SK-N-SH (cell line): ENCODE measurements around the gene CHRNB1. TPM values are rescaled to one million over a fixed set of nuclear protein-coding genes. Genes with fewer than 3 reads are reported as not detected.

Source experiments
- CTCF ChIA-PET: fragments of 300-600, 350-600 bp; formaldehyde crosslinking; extraction: SDS; loops from one replicate; lab custom pipeline; 2021; lab: Yijun Ruan, JAX
- POLR2A ChIA-PET: fragments of 350-600 bp; sonication (Branson Sonifier 250); formaldehyde crosslinking; extraction: SDS; loops from one replicate; lab custom pipeline; 2020; ENCODE audit warnings: antibody characterized with exemption, inconsistent platforms; lab: Yijun Ruan, JAX
- DNase-seq: peaks from one replicate; pipeline ENCODE4 v3.0.0; 2012
- H2AFZ ChIP-seq: fragments of 200-600 bp; sonication (generic); 2 replicates; pipeline ENCODE4 v1.8.1; 2016; ENCODE audit warnings: antibody characterized with exemption, mild to moderate bottlenecking, low read depth
- H3F3A ChIP-seq: fragments of 200-600 bp; sonication (generic); replicated peaks from 2 replicates; pipeline ENCODE3; 2016; ENCODE audit warnings: antibody characterized with exemption, mild to moderate bottlenecking; ENCODE audit not compliant: insufficient read depth
- H3K27ac ChIP-seq, 2 experiments: fragments of 200-500 bp in 1 of 2; fragments of 200-600 bp in 1 of 2; sonication (Bioruptor generic) in 1 of 2; sonication (generic), shearing (Covaris generic) in 1 of 2; 2 replicates each; pipeline versions ENCODE4 v1.5.1 to v1.6.1; 2014 to 2016; ENCODE audit warnings: low read depth in 2 of 2, inconsistent platforms in 1 of 2, low read length in 1 of 2, mild to moderate bottlenecking in 1 of 2, mixed read lengths in 1 of 2
- H3K27me3 ChIP-seq: fragments of 200-600 bp; sonication (generic), shearing (Covaris generic); 2 replicates; pipeline ENCODE4 v1.6.1; 2016; ENCODE audit warnings: mixed run types; ENCODE audit not compliant: insufficient read depth
- H3K36me3 ChIP-seq, 2 experiments: fragments of 200-500 bp in 1 of 2; fragments of 200-600 bp in 1 of 2; sonication (Bioruptor generic) in 1 of 2; sonication (generic) in 1 of 2; replicated peaks in 1 of 2; 2 replicates each; pipeline versions ENCODE3 to v1.5.1; 2014 to 2016; ENCODE audit warnings: low read length in 1 of 2, mild to moderate bottlenecking in 1 of 2; ENCODE audit not compliant: insufficient read depth in 2 of 2, control insufficient read depth in 1 of 2
- H3K4me1 ChIP-seq, 2 experiments: fragments of 200-500 bp in 1 of 2; fragments of 200-600 bp in 1 of 2; sonication (Bioruptor generic) in 1 of 2; sonication (generic), shearing (Covaris generic) in 1 of 2; 2 replicates each; pipeline versions ENCODE4 v1.5.1 to v1.6.1; 2014 to 2016; ENCODE audit warnings: low read depth in 1 of 2, low read length in 1 of 2, mixed run types in 1 of 2; ENCODE audit not compliant: insufficient read depth in 2 of 2, control insufficient read depth in 1 of 2
- H3K4me2 ChIP-seq: fragments of 200-600 bp; sonication (generic), shearing (Covaris generic); 2 replicates; pipeline ENCODE4 v1.6.1; 2017; ENCODE audit warnings: mixed run types
- H3K4me3 ChIP-seq, 2 experiments: fragments of 200-500 bp in 1 of 2; fragments of 200-600 bp in 1 of 2; sonication (Bioruptor generic) in 1 of 2; sonication (generic), shearing (Covaris generic) in 1 of 2; 2 replicates each; pipeline versions ENCODE4 v1.5.1 to v1.8.1; 2014 to 2016; ENCODE audit warnings: low read depth in 2 of 2, inconsistent platforms in 1 of 2, low read length in 1 of 2, mild to moderate bottlenecking in 1 of 2, mixed read lengths in 1 of 2, moderate library complexity in 1 of 2
- H3K79me2 ChIP-seq: fragments of 200-600 bp; sonication (generic); 2 replicates; pipeline ENCODE4 v1.8.1; 2017; ENCODE audit warnings: mild to moderate bottlenecking; ENCODE audit not compliant: insufficient read depth
- H3K9ac ChIP-seq: fragments of 200-600 bp; sonication (generic); 2 replicates; pipeline ENCODE4 v1.6.1; 2017; ENCODE audit warnings: mixed run types
- H3K9me2 ChIP-seq: fragments of 200-600 bp; sonication (generic); 2 replicates; pipeline ENCODE4 v1.6.1; 2017; ENCODE audit warnings: mixed run types
- H3K9me3 ChIP-seq: fragments of 200-600 bp; sonication (generic); 2 replicates; pipeline ENCODE4 v1.6.1; 2017; ENCODE audit warnings: mixed run types, mild to moderate bottlenecking, moderate library complexity
- H4K20me1 ChIP-seq: fragments of 200-600 bp; sonication (generic); 2 replicates; pipeline ENCODE4 v1.6.1; 2017; ENCODE audit warnings: mild to moderate bottlenecking, mixed run types; ENCODE audit not compliant: insufficient read depth
- CHD2 ChIP-seq: fragments of 150-350 bp; IDR thresholded peaks from 2 replicates; pipeline ENCODE4 v1.6.1; 2018; ENCODE audit warnings: low read length; ENCODE audit not compliant: partially characterized antibody
- EZH2phosphoT487 ChIP-seq: fragments of 200-600 bp; sonication (generic); IDR thresholded peaks from 2 replicates; pipeline ENCODE4 v1.6.1; 2017; ENCODE audit warnings: low read depth, mixed run types, mild to moderate bottlenecking, antibody characterized with exemption, moderate library complexity, borderline replicate concordance
- FOSL2 ChIP-seq: IDR thresholded peaks from 2 replicates; pipeline ENCODE4 v1.4.0; 2012; ENCODE audit warnings: low read depth, mild to moderate bottlenecking, moderate library complexity, borderline replicate concordance
- FOXJ3 ChIP-seq: sonication (generic); formaldehyde crosslinking; IDR thresholded peaks from 2 replicates; pipeline ENCODE4 v1.5.1; 2020; ENCODE audit warnings: mild to moderate bottlenecking, missing genetic modification reagents
- FOXM1 ChIP-seq: IDR thresholded peaks from 2 replicates; pipeline ENCODE4 v1.4.0; 2012; ENCODE audit warnings: low read depth, mild to moderate bottlenecking
- GATA2 ChIP-seq: sonication (generic); formaldehyde crosslinking; IDR thresholded peaks from 2 replicates; pipeline ENCODE4 v1.5.0; 2020; ENCODE audit warnings: mild to moderate bottlenecking, missing genetic modification reagents
- RXRA ChIP-seq: IDR thresholded peaks from 2 replicates; pipeline ENCODE4 v1.4.0; 2012; ENCODE audit warnings: low read depth, mild to moderate bottlenecking, borderline replicate concordance
- SIN3A ChIP-seq: IDR thresholded peaks from 2 replicates; pipeline ENCODE4 v1.6.1; 2012; ENCODE audit warnings: low read depth, mild to moderate bottlenecking, low read length, moderate library complexity, borderline replicate concordance
- TCF12 ChIP-seq: IDR thresholded peaks from 2 replicates; pipeline ENCODE4 v1.4.0; 2012
- YY1 ChIP-seq: IDR thresholded peaks from 2 replicates; pipeline ENCODE4 v1.4.0; 2012; ENCODE audit warnings: low read depth, mild to moderate bottlenecking
- WGBS: methylation state at CpG from one replicate; pipeline ENCODE4 v1.1.6; 2017; ENCODE audit warnings: low lambda C conversion rate; 5-methylcytosine and 5-hydroxymethylcytosine counted together
- polyA plus RNA-seq, 3 experiments: library from polyadenylated mRNA; depleted of rRNA; stranded (reverse); fragments of >200 nt; gene quantifications; 2 replicates each; pipeline ENCODE4 v1.2.3, GENCODE V29; 2012
- TF ChIP-seq, protein P1 (sequence below): IDR thresholded peaks from 2 replicates; pipeline ENCODE4; 2012
- TF ChIP-seq, protein P2 (sequence below): fragments of 150-350 bp; IDR thresholded peaks from 2 replicates; pipeline ENCODE4 v1.6.1; 2017; ENCODE audit warnings: antibody characterized with exemption, low read length, low read depth, borderline replicate concordance
- TF ChIP-seq, protein P3 (sequence below): IDR thresholded peaks from 2 replicates; pipeline ENCODE4 v1.4.0; 2012; ENCODE audit warnings: low read depth, borderline replicate concordance

CHRNB1 gene
- polyA plus RNA-seq, 1 of the 3 experiments (the other 2 are of a cell fraction) = 26.8 TPM

- TF ChIP-seq, protein P1, sequence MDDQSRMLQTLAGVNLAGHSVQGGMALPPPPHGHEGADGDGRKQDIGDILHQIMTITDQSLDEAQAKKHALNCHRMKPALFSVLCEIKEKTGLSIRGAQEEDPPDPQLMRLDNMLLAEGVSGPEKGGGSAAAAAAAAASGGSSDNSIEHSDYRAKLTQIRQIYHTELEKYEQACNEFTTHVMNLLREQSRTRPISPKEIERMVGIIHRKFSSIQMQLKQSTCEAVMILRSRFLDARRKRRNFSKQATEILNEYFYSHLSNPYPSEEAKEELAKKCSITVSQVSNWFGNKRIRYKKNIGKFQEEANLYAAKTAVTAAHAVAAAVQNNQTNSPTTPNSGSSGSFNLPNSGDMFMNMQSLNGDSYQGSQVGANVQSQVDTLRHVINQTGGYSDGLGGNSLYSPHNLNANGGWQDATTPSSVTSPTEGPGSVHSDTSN = no peak
- TF ChIP-seq YY1 = no peak
- no peak for TF ChIP-seq FOXJ3 (CRISPR knock-in tag)
- TF ChIP-seq GATA2 (CRISPR knock-in tag) = no peak
- no peak for TF ChIP-seq RXRA
Observed at GRCh38 chr17:7426203-7426863, 18.5 kb upstream of the CHRNB1 start (continued).

DNA sequence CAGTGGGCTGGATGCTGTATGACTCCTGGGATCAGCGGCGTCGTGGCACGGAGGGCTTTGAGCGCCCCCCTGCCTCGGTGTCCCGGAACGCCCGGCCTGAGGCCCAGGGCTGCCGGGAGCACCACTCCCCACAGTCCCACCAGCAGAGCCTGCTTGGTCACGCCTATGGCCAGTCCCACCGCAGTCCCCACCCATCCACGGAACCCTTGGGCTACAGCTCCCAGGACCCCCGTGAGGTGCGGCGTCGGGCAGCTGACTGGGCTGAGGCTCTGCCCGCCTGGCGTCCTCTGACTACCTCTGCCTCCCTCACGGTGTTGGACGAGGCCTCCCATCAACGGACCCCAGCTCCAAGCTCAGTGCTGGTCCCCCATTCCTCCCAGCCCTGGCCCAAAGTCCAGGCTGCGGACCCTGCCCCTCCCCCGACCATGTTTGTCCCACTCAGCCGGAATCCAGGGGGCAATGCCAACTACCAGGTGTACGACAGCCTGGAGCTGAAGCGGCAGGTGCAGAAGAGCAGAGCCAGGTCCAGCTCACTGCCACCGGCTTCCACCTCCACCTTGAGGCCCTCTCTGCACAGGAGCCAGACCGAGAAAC, 17.9 kb upstream of the CHRNB1 start:
- Histone ChIP-seq H3K27ac (no peak overlapping the region), H3F3A (no peaks in the 10 kb centered on the region), H3K36me3 (no peaks in the 10 kb centered on the region), H3K4me1 (no peaks in the 10 kb centered on the region), H4K20me1 (no peaks in the 10 kb centered on the region), H3K79me2 (no peaks in the 10 kb centered on the region), H3K4me2 (no peak overlapping the region), H3K9me2 (no peaks in the 10 kb centered on the region), H2AFZ (no peak overlapping the region), H3K4me3 (no peak overlapping the region), H3K9me3 (no peaks in the 10 kb centered on the region), H3K27me3 (no peaks in the 10 kb centered on the region), H3K9ac (no peak overlapping the region)
- ChIA-PET POLR2A (no interaction called here), CTCF (interaction anchor here (0.6 to 1.6 kb wide), 2 partner anchors 10 to 71 kb away, joined by 3 to 7 read pairs; no protein-coding TSS in a partner anchor)
- no peak for DNase-seq
- 88% methylated on average over 8 of the region's 29 CpGs for WGBS
- TF ChIP-seq, protein P2, sequence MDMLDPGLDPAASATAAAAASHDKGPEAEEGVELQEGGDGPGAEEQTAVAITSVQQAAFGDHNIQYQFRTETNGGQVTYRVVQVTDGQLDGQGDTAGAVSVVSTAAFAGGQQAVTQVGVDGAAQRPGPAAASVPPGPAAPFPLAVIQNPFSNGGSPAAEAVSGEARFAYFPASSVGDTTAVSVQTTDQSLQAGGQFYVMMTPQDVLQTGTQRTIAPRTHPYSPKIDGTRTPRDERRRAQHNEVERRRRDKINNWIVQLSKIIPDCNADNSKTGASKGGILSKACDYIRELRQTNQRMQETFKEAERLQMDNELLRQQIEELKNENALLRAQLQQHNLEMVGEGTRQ = no peak
- no peak for TF ChIP-seq TCF12
- TF ChIP-seq, protein P3, sequence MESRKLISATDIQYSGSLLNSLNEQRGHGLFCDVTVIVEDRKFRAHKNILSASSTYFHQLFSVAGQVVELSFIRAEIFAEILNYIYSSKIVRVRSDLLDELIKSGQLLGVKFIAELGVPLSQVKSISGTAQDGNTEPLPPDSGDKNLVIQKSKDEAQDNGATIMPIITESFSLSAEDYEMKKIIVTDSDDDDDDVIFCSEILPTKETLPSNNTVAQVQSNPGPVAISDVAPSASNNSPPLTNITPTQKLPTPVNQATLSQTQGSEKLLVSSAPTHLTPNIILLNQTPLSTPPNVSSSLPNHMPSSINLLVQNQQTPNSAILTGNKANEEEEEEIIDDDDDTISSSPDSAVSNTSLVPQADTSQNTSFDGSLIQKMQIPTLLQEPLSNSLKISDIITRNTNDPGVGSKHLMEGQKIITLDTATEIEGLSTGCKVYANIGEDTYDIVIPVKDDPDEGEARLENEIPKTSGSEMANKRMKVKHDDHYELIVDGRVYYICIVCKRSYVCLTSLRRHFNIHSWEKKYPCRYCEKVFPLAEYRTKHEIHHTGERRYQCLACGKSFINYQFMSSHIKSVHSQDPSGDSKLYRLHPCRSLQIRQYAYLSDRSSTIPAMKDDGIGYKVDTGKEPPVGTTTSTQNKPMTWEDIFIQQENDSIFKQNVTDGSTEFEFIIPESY = no peak
- TF ChIP-seq CHD2 = no peak
- no peak for TF ChIP-seq FOXM1
- TF ChIP-seq EZH2phosphoT487 = no peak
- no peak for TF ChIP-seq FOSL2
- TF ChIP-seq SIN3A = no peak
